ENCODE data around the gene SYNGR4. TPM values are rescaled to one million over a fixed set of nuclear protein-coding genes. Genes with fewer than 3 reads are reported as not detected.

Gene SYNGR4
- total RNA-seq, 1 experiment from 2014 or later: not detected

DNA sequence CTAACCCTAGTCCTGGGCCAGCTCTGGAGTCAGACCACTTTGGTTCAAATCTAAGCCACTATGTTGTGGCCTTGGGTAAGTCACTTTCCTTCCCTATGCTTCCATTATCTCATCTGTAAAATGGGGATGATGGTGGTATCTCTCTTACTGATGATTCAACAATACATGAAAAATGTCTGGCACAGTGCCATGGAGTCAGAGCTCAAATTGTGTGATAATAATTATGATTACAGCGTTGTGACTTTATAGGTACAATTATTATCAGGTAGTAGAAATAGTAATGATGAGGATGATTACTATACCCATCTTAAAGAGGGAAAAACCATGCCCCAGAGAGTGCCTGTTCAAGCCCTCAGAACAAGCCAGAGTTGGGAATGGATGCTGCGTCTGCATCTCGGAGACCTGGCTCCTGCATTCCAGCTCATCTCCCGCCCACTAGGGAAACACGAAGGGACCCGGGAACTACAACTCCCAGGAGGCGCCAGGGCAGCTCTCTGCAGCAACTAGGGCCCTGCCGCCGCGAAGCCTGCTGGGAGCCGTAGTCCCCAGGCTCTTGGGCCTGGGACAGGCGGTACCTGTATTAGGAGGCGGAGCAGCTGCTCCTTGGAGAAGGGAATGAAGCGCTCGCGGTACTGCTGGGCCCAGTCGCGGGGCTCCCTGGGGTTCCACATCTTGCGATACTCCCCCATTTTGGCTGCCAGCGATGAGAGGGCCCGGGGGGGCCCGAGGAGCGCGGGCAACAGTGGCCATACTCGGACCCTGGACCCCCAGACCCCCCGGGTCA lies 1.3 kb upstream of the SYNGR4 start:
- Histone ChIP-seq H3K4me1 (ENCODE audit: insufficient read depth, low read length, poor library complexity, severe bottlenecking) (peaks cover 9% of the 10 kb centered on the region), H3K27me3 (replicated peaks; ENCODE audit: insufficient read depth, low read depth, low read length, poor library complexity) (no peaks in the 10 kb centered on the region), H3K27ac (ENCODE audit: low read depth, low read length, poor library complexity, severe bottlenecking) (peak overlapping the region; percentile 82), H3K36me3 (ENCODE audit: insufficient read depth, low read length, poor library complexity, severe bottlenecking) (no peaks in the 10 kb centered on the region), H3K4me3 (ENCODE audit: low read depth, low read length, poor library complexity, severe bottlenecking) (peak overlapping the region; percentile 46), H3K9me3 (ENCODE audit: low read depth, low read length, poor library complexity, severe bottlenecking) (no peaks in the 10 kb centered on the region)
- TF ChIP-seq, protein P1, sequence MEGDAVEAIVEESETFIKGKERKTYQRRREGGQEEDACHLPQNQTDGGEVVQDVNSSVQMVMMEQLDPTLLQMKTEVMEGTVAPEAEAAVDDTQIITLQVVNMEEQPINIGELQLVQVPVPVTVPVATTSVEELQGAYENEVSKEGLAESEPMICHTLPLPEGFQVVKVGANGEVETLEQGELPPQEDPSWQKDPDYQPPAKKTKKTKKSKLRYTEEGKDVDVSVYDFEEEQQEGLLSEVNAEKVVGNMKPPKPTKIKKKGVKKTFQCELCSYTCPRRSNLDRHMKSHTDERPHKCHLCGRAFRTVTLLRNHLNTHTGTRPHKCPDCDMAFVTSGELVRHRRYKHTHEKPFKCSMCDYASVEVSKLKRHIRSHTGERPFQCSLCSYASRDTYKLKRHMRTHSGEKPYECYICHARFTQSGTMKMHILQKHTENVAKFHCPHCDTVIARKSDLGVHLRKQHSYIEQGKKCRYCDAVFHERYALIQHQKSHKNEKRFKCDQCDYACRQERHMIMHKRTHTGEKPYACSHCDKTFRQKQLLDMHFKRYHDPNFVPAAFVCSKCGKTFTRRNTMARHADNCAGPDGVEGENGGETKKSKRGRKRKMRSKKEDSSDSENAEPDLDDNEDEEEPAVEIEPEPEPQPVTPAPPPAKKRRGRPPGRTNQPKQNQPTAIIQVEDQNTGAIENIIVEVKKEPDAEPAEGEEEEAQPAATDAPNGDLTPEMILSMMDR (conservative IDR thresholded peaks at IDR 0.05; ENCODE audit: low read depth, low read length): no peak
- no peak for TF ChIP-seq EZH2 (IDR thresholded peaks at IDR 0.05; ENCODE audit: borderline replicate concordance, low read depth, low read length, poor library complexity, severe bottlenecking)
- intact Hi-C loops (cut with micrococcal nuclease; ENCODE audit: unreplicated experiment): no loop called here
- POLR2A ChIA-PET (ENCODE audit: low non-redundant PET): no interaction called here
- peak; percentile 98 for DNase-seq (ENCODE audit: low spot score)
- no TSS peak for BruUV-seq (replicated peaks)
- CTCF ChIA-PET: interaction anchor here (0.6 to 2.0 kb wide), 5 partner anchors 12 to 127 kb away, joined by 3 to 15 read pairs (median 4); partner anchors contain the start of gene KDELR1

DNA sequence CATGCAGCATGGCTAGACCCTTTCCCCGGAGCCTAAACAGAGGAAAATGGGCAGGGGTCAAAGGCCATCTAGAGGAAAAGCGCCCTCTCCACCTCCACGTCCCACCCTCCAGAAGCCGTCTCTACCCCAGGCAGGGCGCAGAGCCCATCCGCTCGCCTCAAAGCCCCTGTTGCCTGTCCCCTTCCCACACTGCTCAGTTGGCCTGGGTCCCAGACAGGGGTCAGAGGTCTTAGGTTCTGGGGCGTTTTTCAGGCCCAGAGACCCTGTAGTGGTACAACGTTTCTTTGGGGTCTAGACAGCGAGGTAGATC lies 712 bp upstream of the SYNGR4 start:
- H3K27me3 ChIP-seq (replicated peaks; ENCODE audit: insufficient read depth, low read depth, low read length, poor library complexity): no peaks in the 10 kb centered on the region
- POLR2A ChIA-PET (ENCODE audit: low non-redundant PET): interaction anchor here (0.6 kb wide), 1 partner anchor 40 kb away, joined by 4 read pairs; no protein-coding TSS in a partner anchor
- BruUV-seq (replicated peaks): no TSS peak
- H3K36me3 ChIP-seq (ENCODE audit: insufficient read depth, low read length, poor library complexity, severe bottlenecking): no peaks in the 10 kb centered on the region
- peaks cover 9% of the 10 kb centered on the region for H3K4me1 ChIP-seq (ENCODE audit: insufficient read depth, low read length, poor library complexity, severe bottlenecking)
- H3K4me3 ChIP-seq (ENCODE audit: low read depth, low read length, poor library complexity, severe bottlenecking): peak overlapping the region; percentile 46
- peak overlapping the region; percentile 82 for H3K27ac ChIP-seq (ENCODE audit: low read depth, low read length, poor library complexity, severe bottlenecking)
- TF ChIP-seq EZH2 (IDR thresholded peaks at IDR 0.05; ENCODE audit: borderline replicate concordance, low read depth, low read length, poor library complexity, severe bottlenecking): no peak
- TF ChIP-seq, protein P1 (conservative IDR thresholded peaks at IDR 0.05; ENCODE audit: low read depth, low read length): no peak
- no peaks in the 10 kb centered on the region for H3K9me3 ChIP-seq (ENCODE audit: low read depth, low read length, poor library complexity, severe bottlenecking)
- CTCF ChIA-PET: interaction anchor here (0.5 to 2.0 kb wide), 6 partner anchors 13 to 297 kb away, joined by 3 to 15 read pairs (median 4); partner anchors contain the start of gene KDELR1
- intact Hi-C loops (cut with micrococcal nuclease; ENCODE audit: unreplicated experiment): no loop called here
- no peak for DNase-seq (ENCODE audit: low spot score)

DNA sequence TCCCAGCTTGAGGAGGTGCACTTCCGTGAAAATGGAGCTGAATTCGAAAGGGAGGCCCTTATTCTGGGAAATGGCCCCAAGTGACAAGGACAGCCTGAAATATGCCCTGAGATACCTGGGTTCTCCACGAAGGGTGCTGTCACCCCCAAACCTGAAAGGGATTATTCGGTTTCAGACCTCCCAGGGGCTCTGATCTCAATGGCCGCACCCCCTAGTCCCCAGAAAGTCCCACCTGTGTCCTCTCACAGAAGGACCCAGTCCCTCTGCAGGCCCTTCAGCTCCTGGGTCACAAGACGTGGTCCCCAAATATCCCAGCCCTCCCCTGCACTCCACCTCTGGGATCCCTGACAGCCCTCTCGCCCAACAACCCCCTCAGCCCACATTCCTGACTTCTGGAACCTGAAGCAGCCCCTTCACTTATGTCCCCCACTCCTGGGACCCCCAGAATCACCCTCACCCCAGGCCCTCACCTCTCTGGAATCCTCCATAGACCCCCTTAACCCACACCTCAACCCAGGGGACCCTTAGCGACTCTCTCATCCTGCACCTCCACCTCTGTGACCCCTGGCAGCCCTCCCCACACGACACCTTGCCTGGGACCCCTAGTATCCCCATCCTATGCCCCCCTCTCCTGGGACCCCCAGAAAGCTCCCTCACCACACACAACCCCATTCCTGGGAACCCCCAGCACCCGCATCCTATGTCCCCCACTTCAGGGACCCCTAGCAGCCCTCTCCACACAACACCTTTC lies 606 bp downstream of the SYNGR4 start:
- peak overlapping the region; percentile 60 for H3K27ac ChIP-seq (ENCODE audit: low read depth, low read length, poor library complexity, severe bottlenecking)
- TF ChIP-seq, protein P1 (conservative IDR thresholded peaks at IDR 0.05; ENCODE audit: low read depth, low read length): no peak
- no peak for TF ChIP-seq EZH2 (IDR thresholded peaks at IDR 0.05; ENCODE audit: borderline replicate concordance, low read depth, low read length, poor library complexity, severe bottlenecking)
- intact Hi-C loops (cut with micrococcal nuclease; ENCODE audit: unreplicated experiment): no loop called here
- ChIA-PET CTCF (interaction anchor here (1.1 to 2.0 kb wide), 2 partner anchors 26 to 30 kb away, joined by 6 to 15 read pairs; partner anchors contain the start of gene KDELR1), POLR2A (ENCODE audit: low non-redundant PET) (interaction anchor here (0.6 kb wide), 1 partner anchor 32 kb away, joined by 4 read pairs; no protein-coding TSS in a partner anchor)
- peaks cover 9% of the 10 kb centered on the region for H3K4me1 ChIP-seq (ENCODE audit: insufficient read depth, low read length, poor library complexity, severe bottlenecking)
- DNase-seq (ENCODE audit: low spot score): no peak
- no TSS peak for BruUV-seq (replicated peaks)
- H3K27me3 ChIP-seq (replicated peaks; ENCODE audit: insufficient read depth, low read depth, low read length, poor library complexity): no peaks in the 10 kb centered on the region
- no peaks in the 10 kb centered on the region for H3K36me3 ChIP-seq (ENCODE audit: insufficient read depth, low read length, poor library complexity, severe bottlenecking)
- no peak overlapping the region for H3K4me3 ChIP-seq (ENCODE audit: low read depth, low read length, poor library complexity, severe bottlenecking)
- H3K9me3 ChIP-seq (ENCODE audit: low read depth, low read length, poor library complexity, severe bottlenecking): no peaks in the 10 kb centered on the region
